ENCODE results near the gene PNPT1. TPM values are rescaled to one million over a fixed set of nuclear protein-coding genes. Genes with fewer than 3 reads are reported as not detected.

Gene PNPT1
- polyA plus RNA-seq, 3 donors: 6.0 to 10.5 (median 9.5) TPM

DNA sequence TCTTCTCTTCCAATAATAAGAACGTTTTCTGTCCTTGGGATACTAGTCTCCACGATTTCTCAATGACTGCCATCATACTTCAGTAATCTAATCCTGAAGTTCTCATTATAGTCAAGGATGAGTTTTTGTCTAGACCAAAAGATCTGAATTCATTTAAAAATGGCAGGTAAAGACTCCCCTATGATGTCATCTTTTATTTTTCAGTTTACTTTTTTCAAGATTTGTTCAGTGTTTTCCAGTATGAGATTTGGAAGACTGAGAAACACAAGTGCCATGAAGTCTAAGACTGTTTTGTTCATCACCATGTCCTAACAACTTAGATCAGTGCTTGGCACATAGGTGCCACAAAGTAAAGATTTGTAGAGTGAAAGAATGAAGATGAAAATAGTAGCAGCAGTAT is 40.4 kb downstream of the PNPT1 start:
- H4K20me1 ChIP-seq (ENCODE audit: insufficient read depth, low read length): no peaks in the 10 kb centered on the region
- H3K4me3 ChIP-seq (replicated peaks in 1 of 3; ENCODE audit: low read depth in 2 of 3, low read length in 3 of 3): no peak overlapping the region
- no peak overlapping the region for H3K4me2 ChIP-seq (replicated peaks; ENCODE audit: extremely low read depth, low read length, poor library complexity, severe bottlenecking)
- no peak overlapping the region for H3K9ac ChIP-seq (ENCODE audit: insufficient read depth, low read length, poor library complexity, severe bottlenecking)
- no CpG with 5 or more reads among the region's 2 CpGs for WGBS (ENCODE audit: insufficient coverage)
- TF ChIP-seq, protein P1, sequence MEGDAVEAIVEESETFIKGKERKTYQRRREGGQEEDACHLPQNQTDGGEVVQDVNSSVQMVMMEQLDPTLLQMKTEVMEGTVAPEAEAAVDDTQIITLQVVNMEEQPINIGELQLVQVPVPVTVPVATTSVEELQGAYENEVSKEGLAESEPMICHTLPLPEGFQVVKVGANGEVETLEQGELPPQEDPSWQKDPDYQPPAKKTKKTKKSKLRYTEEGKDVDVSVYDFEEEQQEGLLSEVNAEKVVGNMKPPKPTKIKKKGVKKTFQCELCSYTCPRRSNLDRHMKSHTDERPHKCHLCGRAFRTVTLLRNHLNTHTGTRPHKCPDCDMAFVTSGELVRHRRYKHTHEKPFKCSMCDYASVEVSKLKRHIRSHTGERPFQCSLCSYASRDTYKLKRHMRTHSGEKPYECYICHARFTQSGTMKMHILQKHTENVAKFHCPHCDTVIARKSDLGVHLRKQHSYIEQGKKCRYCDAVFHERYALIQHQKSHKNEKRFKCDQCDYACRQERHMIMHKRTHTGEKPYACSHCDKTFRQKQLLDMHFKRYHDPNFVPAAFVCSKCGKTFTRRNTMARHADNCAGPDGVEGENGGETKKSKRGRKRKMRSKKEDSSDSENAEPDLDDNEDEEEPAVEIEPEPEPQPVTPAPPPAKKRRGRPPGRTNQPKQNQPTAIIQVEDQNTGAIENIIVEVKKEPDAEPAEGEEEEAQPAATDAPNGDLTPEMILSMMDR (IDR thresholded peaks at IDR 0.05): no peak
- Mint-ChIP-seq H3K9me3 (no peaks in the 10 kb centered on the region), H3K27me3 (ENCODE audit: low read depth in 3 of 3) (no peaks in the 10 kb centered on the region), H3K36me3 (peaks cover 46 to 73% of the 10 kb centered on the region in 2 donors), H3K4me1 (no peaks in the 10 kb centered on the region), H3K4me3 (no peak overlapping the region), H3K27ac (no peak overlapping the region)
- intact Hi-C loops (cut with micrococcal nuclease): no loop called here
- no peak overlapping the region for H3K27ac ChIP-seq (ENCODE audit: low read depth in 1 of 2, low read length in 2 of 2)
- no peaks in the 10 kb centered on the region for H3K79me2 ChIP-seq (ENCODE audit: insufficient read depth, low read length)
- no peak for DNase-seq
- H3K4me1 ChIP-seq (ENCODE audit: control insufficient read depth in 1 of 2, insufficient read depth in 2 of 2, low read length in 2 of 2): no peaks in the 10 kb centered on the region
- H3K27me3 ChIP-seq (ENCODE audit: control insufficient read depth in 2 of 2, insufficient read depth in 2 of 2, low read length in 2 of 2): no peaks in the 10 kb centered on the region
- peaks cover 35 to 57% of the 10 kb centered on the region in 2 donors for H3K36me3 ChIP-seq (replicated peaks in 1 of 2; ENCODE audit: control insufficient read depth in 1 of 2, insufficient read depth in 2 of 2, low read length in 2 of 2)
- no peak overlapping the region for H2AFZ ChIP-seq (ENCODE audit: insufficient read depth, low read depth, low read length, poor library complexity, severe bottlenecking)
- no peaks in the 10 kb centered on the region for H3K9me3 ChIP-seq (replicated peaks in 1 of 2; ENCODE audit: control insufficient read depth in 1 of 2, insufficient read depth in 1 of 2, low read length in 2 of 2)

DNA sequence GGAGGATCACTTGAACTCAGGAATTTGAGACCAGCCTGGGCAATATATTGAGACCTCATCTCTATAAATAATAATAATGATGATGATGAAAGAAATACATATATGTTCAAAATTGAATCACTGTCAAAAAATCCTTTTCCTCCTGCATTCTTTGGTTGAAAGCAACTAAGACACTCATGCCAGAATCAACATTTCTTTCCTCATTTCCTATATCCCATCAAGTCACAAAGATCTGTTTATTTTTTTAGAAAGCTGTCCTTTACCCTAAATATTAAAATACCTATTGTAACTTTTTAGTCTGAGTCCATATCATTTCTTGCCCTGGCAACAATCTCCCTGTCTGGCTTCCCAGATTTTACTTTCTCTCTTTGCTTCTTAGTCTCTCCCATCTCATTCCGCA is 44.4 kb downstream of the PNPT1 start:
- Mint-ChIP-seq H3K27ac (no peak overlapping the region), H3K27me3 (ENCODE audit: low read depth in 3 of 3) (no peaks in the 10 kb centered on the region), H3K9me3 (peaks cover 0 to 1% (median 0%) of the 10 kb centered on the region in 7 donors), H3K4me3 (no peak overlapping the region), H3K4me1 (no peaks in the 10 kb centered on the region), H3K36me3 (peaks cover 40 to 56% of the 10 kb centered on the region in 2 donors)
- Histone ChIP-seq H3K27ac (ENCODE audit: low read depth in 1 of 2, low read length in 2 of 2) (no peak overlapping the region), H3K36me3 (replicated peaks in 1 of 2; ENCODE audit: control insufficient read depth in 1 of 2, insufficient read depth in 2 of 2, low read length in 2 of 2) (peaks cover 39 to 46% of the 10 kb centered on the region in 2 donors), H3K4me2 (replicated peaks; ENCODE audit: extremely low read depth, low read length, poor library complexity, severe bottlenecking) (no peak overlapping the region), H3K9me3 (replicated peaks in 1 of 2; ENCODE audit: control insufficient read depth in 1 of 2, insufficient read depth in 1 of 2, low read length in 2 of 2) (no peaks in the 10 kb centered on the region), H3K4me3 (replicated peaks in 1 of 3; ENCODE audit: low read depth in 2 of 3, low read length in 3 of 3) (no peak overlapping the region), H3K4me1 (ENCODE audit: control insufficient read depth in 1 of 2, insufficient read depth in 2 of 2, low read length in 2 of 2) (no peaks in the 10 kb centered on the region), H3K79me2 (ENCODE audit: insufficient read depth, low read length) (no peaks in the 10 kb centered on the region), H4K20me1 (ENCODE audit: insufficient read depth, low read length) (no peaks in the 10 kb centered on the region), H3K27me3 (ENCODE audit: control insufficient read depth in 2 of 2, insufficient read depth in 2 of 2, low read length in 2 of 2) (no peaks in the 10 kb centered on the region), H3K9ac (ENCODE audit: insufficient read depth, low read length, poor library complexity, severe bottlenecking) (no peak overlapping the region), H2AFZ (ENCODE audit: insufficient read depth, low read depth, low read length, poor library complexity, severe bottlenecking) (no peak overlapping the region)
- no CpG with 5 or more reads among the region's 1 CpG for WGBS (ENCODE audit: insufficient coverage)
- intact Hi-C loops (cut with micrococcal nuclease): no loop called here
- TF ChIP-seq, protein P1 (IDR thresholded peaks at IDR 0.05): no peak
- no peak for DNase-seq

All from CD14-positive monocyte (primary cell).